Smooth muscle cell (in vitro differentiated cells): ENCODE results near the gene DPYD. TPM values are rescaled to one million over a fixed set of nuclear protein-coding genes. Genes with fewer than 3 reads are reported as not detected.

Experiments used
- DNase-seq: peaks from one replicate; lab custom pipeline; 2025; ENCODE audit not compliant: unreplicated experiment; lab: John Stamatoyannopoulos, UW
- H2AFZ ChIP-seq: fragments of 200-600 bp; sonication (generic); 2 replicates; pipeline ENCODE4 v1.6.0; 2016; ENCODE audit warnings: antibody characterized with exemption, low read depth, mild to moderate bottlenecking
- H3F3A ChIP-seq: fragments of 200-600 bp; sonication (generic); 2 replicates; pipeline ENCODE4 v1.6.0; 2017; ENCODE audit warnings: antibody characterized with exemption, low read depth
- H3K27ac ChIP-seq: fragments of 200-600 bp; sonication (generic); 2 replicates; pipeline ENCODE4 v1.5.1; 2016; ENCODE audit warnings: low read depth, mild to moderate bottlenecking
- H3K27me3 ChIP-seq: fragments of 200-600 bp; sonication (generic); 2 replicates; pipeline ENCODE4 v1.6.1; 2016; ENCODE audit warnings: low read depth, mild to moderate bottlenecking
- H3K36me3 ChIP-seq: fragments of 200-600 bp; sonication (generic); 2 replicates; pipeline ENCODE4 v1.5.1; 2016; ENCODE audit warnings: low read depth
- H3K4me1 ChIP-seq: fragments of 200-600 bp; sonication (generic); 2 replicates; pipeline ENCODE4 v1.5.1; 2016; ENCODE audit warnings: low read depth
- H3K4me2 ChIP-seq: fragments of 200-600 bp; sonication (generic); 2 replicates; pipeline ENCODE4 v1.6.0; 2016; ENCODE audit warnings: mild to moderate bottlenecking
- H3K4me3 ChIP-seq: fragments of 200-600 bp; sonication (generic); 2 replicates; pipeline ENCODE4 v1.5.1; 2016; ENCODE audit warnings: mild to moderate bottlenecking
- H3K79me2 ChIP-seq: fragments of 200-600 bp; sonication (generic); 2 replicates; pipeline ENCODE4 v1.6.0; 2016; ENCODE audit warnings: low read depth, mild to moderate bottlenecking
- H3K9ac ChIP-seq: fragments of 200-600 bp; sonication (generic); 2 replicates; pipeline ENCODE4 v1.6.0; 2016; ENCODE audit warnings: low read depth
- H3K9me3 ChIP-seq: fragments of 200-600 bp; sonication (generic); replicated peaks from 2 replicates; pipeline ENCODE4 v1.5.1; 2016; ENCODE audit warnings: low read depth
- H4K20me1 ChIP-seq: fragments of 200-600 bp; sonication (generic); 2 replicates; pipeline ENCODE4 v1.6.0; 2016; ENCODE audit warnings: low read depth
- CTCF ChIP-seq: fragments of 200-600 bp; sonication (generic); IDR thresholded peaks from 2 replicates; pipeline ENCODE4 v1.5.1; 2017; ENCODE audit warnings: borderline replicate concordance, mild to moderate bottlenecking, antibody characterized with exemption; ENCODE audit not compliant: insufficient read depth, poor library complexity, severe bottlenecking
- whole genome bisulfite sequencing: methylation state at CpG from one replicate; pipeline ENCODE4 v1.1.7; 2016; ENCODE audit warnings: low lambda C conversion rate; 5-methylcytosine and 5-hydroxymethylcytosine counted together
- polyA plus RNA-seq: library from polyadenylated mRNA; unstranded; fragments of >200 nt; fragmentation: Nextera tagmentation; extraction: Ambion mirVana; gene quantifications from 2 replicates; pipeline ENCODE4 v1.2.1, GENCODE V29; 2016
- total RNA-seq: library from RNA; depleted of rRNA; stranded (reverse); fragments of >200 nt; gene quantifications from 2 replicates; pipeline ENCODE4 v1.2.3, GENCODE V29; 2014

Gene DPYD
- total and polyA plus RNA-seq, 2 experiments from 2014 or later, result 1.8 to 2.0 TPM

- Histone ChIP-seq H3K79me2 (no peaks in the 10 kb centered on the region), H3K9me3 (no peaks in the 10 kb centered on the region), H3K36me3 (no peaks in the 10 kb centered on the region), H3F3A (no peaks in the 10 kb centered on the region), H3K27me3 (no peaks in the 10 kb centered on the region), H3K27ac (no peak overlapping the region), H2AFZ (no peak overlapping the region), H4K20me1 (no peaks in the 10 kb centered on the region), H3K4me1 (peaks cover 10% of the 10 kb centered on the region), H3K4me2 (no peak overlapping the region), H3K4me3 (no peak overlapping the region), H3K9ac (no peak overlapping the region)
- 94% methylated on average over 3 of the region's 3 CpGs for WGBS
- DNase-seq, result no peak
- TF ChIP-seq CTCF, result no peak
These were observed 182.6 kb downstream of the DPYD start for GRCh38 chr1:97738270-97738669.

GRCh38 chr1:97730271-97730670, 190.6 kb downstream of the DPYD start:
- Histone ChIP-seq H3K27ac (no peak overlapping the region), H3K9ac (no peak overlapping the region), H3K4me2 (no peak overlapping the region), H3F3A (no peaks in the 10 kb centered on the region), H3K27me3 (no peaks in the 10 kb centered on the region), H2AFZ (no peak overlapping the region), H3K9me3 (no peaks in the 10 kb centered on the region), H4K20me1 (no peaks in the 10 kb centered on the region), H3K79me2 (no peaks in the 10 kb centered on the region), H3K36me3 (no peaks in the 10 kb centered on the region), H3K4me1 (no peaks in the 10 kb centered on the region), H3K4me3 (no peak overlapping the region)
- WGBS, result 84% methylated on average over 6 of the region's 6 CpGs
- DNase-seq, result no peak
- no peak for TF ChIP-seq CTCF

GRCh38 chr1:97728436-97728835, 192.4 kb downstream of the DPYD start:
- H3K4me2 ChIP-seq, result no peak overlapping the region
- H3K4me1 ChIP-seq, result no peaks in the 10 kb centered on the region
- H3K36me3 ChIP-seq, result no peaks in the 10 kb centered on the region
- no peaks in the 10 kb centered on the region for H4K20me1 ChIP-seq
- no peak for DNase-seq
- 95% methylated on average over 1 of the region's 1 CpG for WGBS
- no peak overlapping the region for H3K4me3 ChIP-seq
- H3K79me2 ChIP-seq, result no peaks in the 10 kb centered on the region
- H3K9me3 ChIP-seq, result no peaks in the 10 kb centered on the region
- no peaks in the 10 kb centered on the region for H3K27me3 ChIP-seq
- TF ChIP-seq CTCF, result no peak
- H2AFZ ChIP-seq, result no peak overlapping the region
- no peak overlapping the region for H3K27ac ChIP-seq
- no peaks in the 10 kb centered on the region for H3F3A ChIP-seq
- no peak overlapping the region for H3K9ac ChIP-seq

- Histone ChIP-seq H3F3A (no peaks in the 10 kb centered on the region), H2AFZ (no peak overlapping the region), H3K79me2 (no peaks in the 10 kb centered on the region), H4K20me1 (no peaks in the 10 kb centered on the region), H3K4me2 (no peak overlapping the region), H3K9me3 (no peaks in the 10 kb centered on the region), H3K4me1 (no peaks in the 10 kb centered on the region), H3K36me3 (no peaks in the 10 kb centered on the region), H3K27me3 (no peaks in the 10 kb centered on the region), H3K27ac (no peak overlapping the region), H3K9ac (no peak overlapping the region), H3K4me3 (no peak overlapping the region)
- no peak for DNase-seq
- no peak for TF ChIP-seq CTCF
These were observed 193.8 kb downstream of the DPYD start for GRCh38 chr1:97727029-97727428.
